Stimulated activated CD4-positive, alpha-beta T cell treated with anti-CD3 and anti-CD28 coated beads, Interleukin-2, amount 100 ng/mL, for 48 hours (primary cell): ENCODE results near the gene PAXX.
"Not testable (repeated sequence)": the region's sequence is repeated elsewhere in the genome, so short reads cannot be mapped to it uniquely, and the experiment has no call there.

Source experiments
- DNase-seq, 2 donors: peaks; one replicate each; pipeline ENCODE4 v3.0.0-alpha.2; 2020

PAXX gene

GRCh38 chr9:136983167-136983566 is 9.1 kb upstream of the PAXX start:
- no peak for DNase-seq

- no peak for DNase-seq
Measured at GRCh38 chr9:136983656-136984314, 8.4 kb upstream of the PAXX start.

GRCh38 chr9:136984464-136985026 is 7.7 kb upstream of the PAXX start:
- no peak for DNase-seq

- no peak for DNase-seq
Measured at GRCh38 chr9:136985027-136985602, 7.1 kb upstream of the PAXX start.

GRCh38 chr9:136985853-136986252 is 6.4 kb upstream of the PAXX start:
- DNase-seq = no peak

GRCh38 chr9:136988872-136989271 is 3.4 kb upstream of the PAXX start:
- no peak for DNase-seq

GRCh38 chr9:136990242-136990911 is 1.8 kb upstream of the PAXX start:
- no peak for DNase-seq

- DNase-seq = no peak
Measured at GRCh38 chr9:136992819-136993369, 672 bp downstream of the PAXX start.

- DNase-seq = no peak
Measured at GRCh38 chr9:136994180-136994887, 2.1 kb downstream of the PAXX start.

GRCh38 chr9:136994888-136995230 is 2.6 kb downstream of the PAXX start:
- no peak for DNase-seq

GRCh38 chr9:136995362-136995761 is 3.1 kb downstream of the PAXX start:
- no peak for DNase-seq

- DNase-seq = no peak
Measured at GRCh38 chr9:136995772-136996311, 3.6 kb downstream of the PAXX start.

GRCh38 chr9:136996361-136997292 is 4.4 kb downstream of the PAXX start, which contains the start of gene CLIC3:
Gene CLIC3, minus strand, starts transcription at chr9:136996568. Its CDS starts 25 bp downstream, at chr9:136996543.
- DNase-seq = no peak

- DNase-seq = no peak
Measured at GRCh38 chr9:136997371-136997770, 5.1 kb downstream of the PAXX start.

GRCh38 chr9:136997830-136998234 is 5.6 kb downstream of the PAXX start:
- no peak for DNase-seq

- no peak for DNase-seq
Measured at GRCh38 chr9:137000177-137000930, 8.1 kb downstream of the PAXX start.

GRCh38 chr9:137001857-137002645 is 9.8 kb downstream of the PAXX start:
- DNase-seq = no peak

GRCh38 chr9:137002646-137003041 is 10.4 kb downstream of the PAXX start:
- no peak for DNase-seq

- DNase-seq = not testable (repeated sequence)
Measured at GRCh38 chr9:137004285-137004684, 12.1 kb downstream of the PAXX start.
